Activated naive CD4-positive, alpha-beta T cell treated with anti-CD3 and anti-CD28 coated beads for 36 hours (primary cell): Measurements from ENCODE around the gene KRTAP19-8. TPM values are rescaled to one million over a fixed set of nuclear protein-coding genes. Genes with fewer than 3 reads are reported as not detected.

Experiments used
- CTCF ChIA-PET: fragments of 350-600 bp; sonication (Branson Sonifier 250); formaldehyde crosslinking; loops from one replicate; lab custom pipeline; 2021; ENCODE audit warnings: antibody characterized with exemption; lab: Charles Lee
- DNase-seq: peaks from one replicate; pipeline ENCODE4 v3.0.0-alpha.2; 2020
- H3K27ac Mint-ChIP-seq: one replicate; pipeline ENCODE4 v1.8.0; 2021; ENCODE audit warnings: mild to moderate bottlenecking, mixed read lengths
- H3K27me3 Mint-ChIP-seq: one replicate; pipeline ENCODE4 v1.8.0; 2021; ENCODE audit warnings: low read depth, mixed read lengths
- H3K36me3 Mint-ChIP-seq: one replicate; pipeline ENCODE4 v1.8.0; 2021; ENCODE audit warnings: low read depth, mixed read lengths
- H3K4me1 Mint-ChIP-seq: one replicate; pipeline ENCODE4 v1.8.0; 2021; ENCODE audit warnings: low read depth, mixed read lengths
- H3K4me3 Mint-ChIP-seq: one replicate; pipeline ENCODE4 v1.8.0; 2021; ENCODE audit warnings: mild to moderate bottlenecking, moderate library complexity, mixed read lengths
- H3K9me3 Mint-ChIP-seq: one replicate; pipeline ENCODE4 v1.8.0; 2021; ENCODE audit warnings: mixed read lengths
- intact Hi-C: fragments of 100-400 bp; cut with micrococcal nuclease; formaldehyde crosslinking; loops from one replicate; pipeline ENCODE4 v1.15.1; 2023
- total RNA-seq, 2 experiments: library from RNA; stranded (reverse); gene quantifications; one replicate each; pipeline ENCODE4 v1.2.3, GENCODE V29; 2021

The KRTAP19-8 gene
- total RNA-seq, 2 experiments from 2014 or later: not detected

- H3K9me3 Mint-ChIP-seq: peaks cover 7% of the 10 kb centered on the region
- no peak for DNase-seq
- H3K4me1 Mint-ChIP-seq: no peaks in the 10 kb centered on the region
- CTCF ChIA-PET: interaction anchor here (0.5 kb wide), 1 partner anchor 40 kb away, joined by 3 read pairs; no protein-coding TSS in a partner anchor
- H3K27me3 Mint-ChIP-seq: no peaks in the 10 kb centered on the region
- intact Hi-C loops: no loop called here
- H3K36me3 Mint-ChIP-seq: no peaks in the 10 kb centered on the region
- H3K27ac Mint-ChIP-seq: no peak overlapping the region
- no peak overlapping the region for H3K4me3 Mint-ChIP-seq
Measured at GRCh38 chr21:31003471-31003870, 34.8 kb downstream of the KRTAP19-8 start.

- no peaks in the 10 kb centered on the region for H3K9me3 Mint-ChIP-seq
- CTCF ChIA-PET: no interaction called here
- H3K36me3 Mint-ChIP-seq: no peaks in the 10 kb centered on the region
- H3K4me1 Mint-ChIP-seq: no peaks in the 10 kb centered on the region
- H3K27ac Mint-ChIP-seq: no peak overlapping the region
- no peaks in the 10 kb centered on the region for H3K27me3 Mint-ChIP-seq
- no peak overlapping the region for H3K4me3 Mint-ChIP-seq
- intact Hi-C loops: no loop called here
- DNase-seq: no peak
Measured at GRCh38 chr21:30997541-30997940, 40.7 kb downstream of the KRTAP19-8 start.

- Mint-ChIP-seq H3K4me3 (no peak overlapping the region), H3K27ac (no peak overlapping the region), H3K27me3 (no peaks in the 10 kb centered on the region), H3K9me3 (no peaks in the 10 kb centered on the region), H3K36me3 (no peaks in the 10 kb centered on the region), H3K4me1 (no peaks in the 10 kb centered on the region)
- DNase-seq: no peak
- CTCF ChIA-PET: no interaction called here
- intact Hi-C loops: no loop called here
Measured at GRCh38 chr21:30996728-30997127, 41.5 kb downstream of the KRTAP19-8 start.

GRCh38 chr21:30994932-30995331 is 43.3 kb downstream of the KRTAP19-8 start:
- no peak overlapping the region for H3K27ac Mint-ChIP-seq
- H3K9me3 Mint-ChIP-seq: no peaks in the 10 kb centered on the region
- CTCF ChIA-PET: no interaction called here

GRCh38 chr21:30990514-30991262 is 47.6 kb downstream of the KRTAP19-8 start:
- CTCF ChIA-PET: interaction anchor here (0.8 kb wide), 1 partner anchor 61 kb away, joined by 3 read pairs; no protein-coding TSS in a partner anchor
- H3K4me1 Mint-ChIP-seq: no peaks in the 10 kb centered on the region
- intact Hi-C loops: no loop called here
- no peak overlapping the region for H3K4me3 Mint-ChIP-seq
- no peaks in the 10 kb centered on the region for H3K36me3 Mint-ChIP-seq
- no peaks in the 10 kb centered on the region for H3K9me3 Mint-ChIP-seq
- no peak for DNase-seq
- H3K27me3 Mint-ChIP-seq: no peaks in the 10 kb centered on the region
- H3K27ac Mint-ChIP-seq: no peak overlapping the region

More at GRCh38 chr21:30994932-30995331, 43.3 kb downstream of the KRTAP19-8 start:
- Mint-ChIP-seq H3K27me3 (no peaks in the 10 kb centered on the region), H3K4me3 (no peak overlapping the region), H3K4me1 (no peaks in the 10 kb centered on the region), H3K36me3 (no peaks in the 10 kb centered on the region)
- DNase-seq: no peak
- intact Hi-C loops: no loop called here

GRCh38 chr21:30988706-30989105 is 49.6 kb downstream of the KRTAP19-8 start:
- H3K27ac Mint-ChIP-seq: no peak overlapping the region
- no peaks in the 10 kb centered on the region for H3K9me3 Mint-ChIP-seq
- intact Hi-C loops: no loop called here
- no peaks in the 10 kb centered on the region for H3K27me3 Mint-ChIP-seq
- H3K36me3 Mint-ChIP-seq: no peaks in the 10 kb centered on the region
- CTCF ChIA-PET: interaction anchor here (1.0 kb wide), 1 partner anchor 99 kb away, joined by 3 read pairs; no protein-coding TSS in a partner anchor
- no peaks in the 10 kb centered on the region for H3K4me1 Mint-ChIP-seq
- H3K4me3 Mint-ChIP-seq: no peak overlapping the region
- DNase-seq: no peak

Other genes with a start within 250 kb of the KRTAP19-8 start
- gene KRTAP8-1, start 225.2 kb downstream of the KRTAP19-8 start, total RNA-seq: not detected
- not detected for gene KRTAP7-1, start 208.7 kb downstream of the KRTAP19-8 start, total RNA-seq
- not detected for gene KRTAP11-1, start 156.9 kb downstream of the KRTAP19-8 start, total RNA-seq